Breast epithelium (tissue), 3 donors: ENCODE data around the gene WBP11.

Experiments
- POLR2A ChIP-seq: fragments of 450-650 bp; IDR thresholded peaks from one replicate; pipeline ENCODE4 v1.6.1; 2016; ENCODE audit warnings: antibody characterized with exemption, mild to moderate bottlenecking, moderate library complexity
- TF ChIP-seq, protein P1 (sequence below), 3 donors: fragments of 450-650 bp; IDR thresholded peaks; one replicate each; pipeline ENCODE4 v1.5.1; 2016 to 2017; ENCODE audit warnings: antibody characterized with exemption in 3 of 3, mild to moderate bottlenecking in 3 of 3, moderate library complexity in 3 of 3

DNA sequence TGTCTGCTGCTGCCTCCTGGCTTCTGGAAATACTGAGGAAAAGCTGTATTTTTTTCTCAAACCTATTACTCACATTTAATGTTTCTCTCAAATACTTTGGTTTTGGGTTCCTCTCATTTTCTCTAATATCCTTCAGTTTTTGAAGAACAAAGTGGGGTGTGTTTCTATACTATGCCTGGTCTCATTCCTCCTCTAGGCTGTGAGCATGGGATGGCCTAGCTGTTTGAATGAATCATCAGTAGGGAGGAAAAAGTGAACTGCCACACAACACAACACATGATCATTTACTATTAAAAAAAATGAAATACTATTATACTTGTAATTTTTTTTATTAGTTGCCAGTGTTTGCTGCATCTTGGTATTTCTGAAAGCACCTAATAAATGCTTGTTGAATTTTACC lies 22.0 kb upstream of the WBP11 start:
- TF ChIP-seq, protein P1, sequence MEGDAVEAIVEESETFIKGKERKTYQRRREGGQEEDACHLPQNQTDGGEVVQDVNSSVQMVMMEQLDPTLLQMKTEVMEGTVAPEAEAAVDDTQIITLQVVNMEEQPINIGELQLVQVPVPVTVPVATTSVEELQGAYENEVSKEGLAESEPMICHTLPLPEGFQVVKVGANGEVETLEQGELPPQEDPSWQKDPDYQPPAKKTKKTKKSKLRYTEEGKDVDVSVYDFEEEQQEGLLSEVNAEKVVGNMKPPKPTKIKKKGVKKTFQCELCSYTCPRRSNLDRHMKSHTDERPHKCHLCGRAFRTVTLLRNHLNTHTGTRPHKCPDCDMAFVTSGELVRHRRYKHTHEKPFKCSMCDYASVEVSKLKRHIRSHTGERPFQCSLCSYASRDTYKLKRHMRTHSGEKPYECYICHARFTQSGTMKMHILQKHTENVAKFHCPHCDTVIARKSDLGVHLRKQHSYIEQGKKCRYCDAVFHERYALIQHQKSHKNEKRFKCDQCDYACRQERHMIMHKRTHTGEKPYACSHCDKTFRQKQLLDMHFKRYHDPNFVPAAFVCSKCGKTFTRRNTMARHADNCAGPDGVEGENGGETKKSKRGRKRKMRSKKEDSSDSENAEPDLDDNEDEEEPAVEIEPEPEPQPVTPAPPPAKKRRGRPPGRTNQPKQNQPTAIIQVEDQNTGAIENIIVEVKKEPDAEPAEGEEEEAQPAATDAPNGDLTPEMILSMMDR (IDR thresholded peaks at IDR 0.05), result no peak
- no peak for TF ChIP-seq POLR2A
